CD4-positive, alpha-beta T cell treated with Interleukin-2 at 100 ng/mL for 4 hours (primary cell): ENCODE measurements around the gene ERC2.
"Not testable (repeated sequence)": the region's sequence is repeated elsewhere in the genome, so short reads cannot be mapped to it uniquely, and the experiment has no call there.

Source experiments
- DNase-seq: peaks from one replicate; pipeline ENCODE4 v3.0.0-alpha.2; 2020; ENCODE audit warnings: low spot score

Gene ERC2

GRCh38 chr3:56119575-56120349 lies 348.5 kb downstream of the ERC2 start:
- DNase-seq: no peak

GRCh38 chr3:56118968-56119367 lies 349.3 kb downstream of the ERC2 start:
- no peak for DNase-seq

- no peak for DNase-seq
Measured at GRCh38 chr3:56115698-56116097, 352.6 kb downstream of the ERC2 start.

- no peak for DNase-seq
Measured at GRCh38 chr3:56115199-56115598, 353.1 kb downstream of the ERC2 start.

DNA sequence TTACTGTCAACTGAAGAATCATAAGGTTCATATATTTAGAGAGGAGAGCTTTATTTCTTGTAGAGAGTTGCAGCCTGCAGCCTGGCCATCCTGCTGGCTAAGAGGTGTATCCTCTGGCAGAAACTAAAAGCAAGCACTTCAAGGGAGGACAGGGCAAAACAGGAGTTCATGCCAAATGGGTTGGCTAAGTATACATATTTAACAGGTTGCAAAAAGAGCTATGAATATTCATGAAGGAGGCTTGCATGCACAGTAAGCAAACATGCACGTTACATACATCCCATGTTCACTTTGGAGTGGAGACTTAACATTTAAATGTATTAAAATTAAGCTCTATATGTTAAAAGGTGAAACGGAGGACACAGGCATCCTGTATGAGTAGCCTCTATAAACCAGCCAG lies 354.4 kb downstream of the ERC2 start:
- no peak for DNase-seq

- DNase-seq: no peak
Measured at GRCh38 chr3:56113231-56113630, 355.0 kb downstream of the ERC2 start.

GRCh38 chr3:56111606-56112304 lies 356.5 kb downstream of the ERC2 start:
- DNase-seq: no peak

DNA sequence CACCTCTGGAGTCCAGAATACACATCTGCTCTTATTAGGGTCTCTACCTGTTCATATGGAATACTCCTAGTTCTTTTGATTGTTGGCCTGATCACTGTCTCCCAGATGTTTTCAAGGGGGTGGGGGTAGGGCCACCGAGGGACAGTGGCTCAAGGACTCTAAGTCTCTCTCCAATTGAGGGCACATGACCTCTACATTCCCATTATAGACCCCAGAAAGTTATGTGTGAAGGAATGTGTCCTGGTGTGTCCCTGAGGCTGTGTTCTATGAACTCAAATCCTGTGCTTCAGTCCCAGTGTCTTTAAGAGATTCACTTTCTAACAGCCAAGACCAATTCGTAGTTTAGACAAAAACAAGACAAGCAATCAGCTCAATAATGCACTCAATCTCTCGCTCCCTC lies 357.4 kb downstream of the ERC2 start:
- DNase-seq: no peak

DNA sequence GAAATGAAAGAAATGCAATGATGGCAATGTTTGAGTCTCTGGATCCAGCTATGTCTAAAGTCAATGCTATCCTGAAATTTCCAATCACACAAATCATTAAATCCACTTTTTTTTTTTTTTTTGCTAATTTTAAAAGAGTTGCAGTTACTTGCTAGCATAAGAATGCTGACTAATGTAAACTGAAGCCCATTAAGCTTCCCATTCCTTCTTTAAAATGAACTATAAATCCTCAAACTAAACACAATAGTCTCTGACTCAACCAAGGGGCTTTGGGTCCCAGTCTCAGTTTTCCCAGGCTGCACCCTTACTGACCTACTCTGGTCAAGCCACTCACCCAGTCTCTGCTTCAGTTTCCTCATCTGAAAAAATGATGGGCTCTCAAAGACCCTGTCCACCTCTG lies 361.1 kb downstream of the ERC2 start:
- no peak for DNase-seq

DNA sequence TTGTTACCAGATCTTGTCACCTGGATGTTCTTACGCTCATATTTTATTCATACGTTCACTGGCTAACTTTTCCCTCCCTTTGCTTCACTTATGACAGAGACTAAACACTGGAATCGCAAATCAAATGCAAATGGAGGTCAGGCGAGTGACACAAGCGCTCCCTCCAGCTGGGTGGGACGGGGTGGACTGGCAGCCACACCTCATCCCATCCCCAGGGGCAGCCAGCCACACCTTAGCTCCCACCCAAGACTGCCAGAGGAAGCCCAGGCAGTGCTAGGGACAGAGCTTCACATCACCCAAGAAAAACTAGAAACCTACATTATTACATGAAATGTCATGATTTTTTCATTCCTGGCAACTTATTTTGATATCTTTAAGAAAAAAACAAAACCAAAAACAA lies 366.2 kb downstream of the ERC2 start:
- DNase-seq: no peak

GRCh38 chr3:56101576-56101975 lies 366.7 kb downstream of the ERC2 start:
- no peak for DNase-seq

DNA sequence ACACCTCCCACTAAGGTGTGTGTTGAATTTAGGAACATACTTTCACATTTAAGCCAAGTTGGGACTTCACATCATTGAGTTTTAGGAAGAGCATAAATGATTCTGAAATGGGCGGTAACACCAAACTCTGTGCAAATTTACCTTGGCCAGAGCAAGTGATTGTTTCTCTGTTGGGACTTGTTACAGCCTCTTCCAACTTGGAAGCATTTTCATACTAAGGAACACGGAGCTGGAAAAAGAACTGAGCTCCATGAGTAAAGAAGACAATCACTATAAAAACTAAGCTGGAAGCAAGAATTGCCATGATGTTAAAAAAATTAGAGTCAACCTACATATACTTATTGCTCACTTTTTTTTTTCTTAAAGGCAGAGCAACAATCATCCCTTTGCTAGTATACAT lies 371.3 kb downstream of the ERC2 start:
- no peak for DNase-seq

GRCh38 chr3:56094170-56094569 lies 374.1 kb downstream of the ERC2 start:
- no peak for DNase-seq

DNA sequence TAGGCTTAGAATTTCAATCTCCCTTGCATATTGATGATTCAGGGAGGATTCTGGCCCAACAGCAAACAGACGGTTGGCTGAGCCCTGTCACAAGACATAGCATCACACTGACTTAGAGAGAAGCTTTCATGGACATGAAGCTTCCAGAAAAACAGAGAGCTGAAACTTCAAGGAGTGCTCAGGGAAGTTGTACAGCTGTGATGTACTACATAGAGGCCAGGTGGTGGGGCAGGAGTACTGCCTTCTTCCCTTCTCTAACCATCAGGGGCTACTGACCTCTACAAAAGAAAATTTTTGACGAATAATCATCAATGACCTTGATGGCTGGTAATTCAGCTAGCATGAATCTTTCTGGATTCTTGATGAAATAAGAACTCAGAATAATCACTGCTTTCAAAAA lies 378.5 kb downstream of the ERC2 start:
- no peak for DNase-seq

GRCh38 chr3:56087451-56088053 lies 380.7 kb downstream of the ERC2 start:
- no peak for DNase-seq

GRCh38 chr3:56086355-56086754 lies 381.9 kb downstream of the ERC2 start:
- DNase-seq: no peak

- no peak for DNase-seq
Measured at GRCh38 chr3:56081246-56081645, 387.0 kb downstream of the ERC2 start.

- DNase-seq: no peak
Measured at GRCh38 chr3:56076746-56077145, 391.5 kb downstream of the ERC2 start.

- no peak for DNase-seq
Measured at GRCh38 chr3:56075089-56075488, 393.2 kb downstream of the ERC2 start.

DNA sequence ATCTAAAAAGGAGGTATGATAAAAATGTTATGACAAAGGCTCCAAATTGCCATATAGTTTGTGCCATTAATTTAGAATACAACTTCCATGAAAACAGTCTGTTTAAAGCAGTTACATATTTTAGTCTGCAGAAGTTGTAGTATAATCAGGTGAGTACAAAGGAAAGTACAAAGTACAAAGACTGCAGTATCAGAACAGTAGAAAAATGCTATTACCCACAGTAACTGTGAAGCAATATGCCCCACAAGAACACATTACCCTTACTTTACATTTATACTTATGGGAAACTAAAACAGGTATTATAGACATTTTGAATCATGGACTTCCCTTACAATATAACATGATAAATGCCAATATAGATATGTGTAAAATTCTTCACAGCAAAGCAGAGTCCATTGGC lies 398.5 kb downstream of the ERC2 start:
- DNase-seq: no peak

- DNase-seq: not testable (repeated sequence)
Measured at GRCh38 chr3:56066405-56066804, 401.9 kb downstream of the ERC2 start.

GRCh38 chr3:56064684-56065083 lies 403.6 kb downstream of the ERC2 start:
- DNase-seq: no peak

DNA sequence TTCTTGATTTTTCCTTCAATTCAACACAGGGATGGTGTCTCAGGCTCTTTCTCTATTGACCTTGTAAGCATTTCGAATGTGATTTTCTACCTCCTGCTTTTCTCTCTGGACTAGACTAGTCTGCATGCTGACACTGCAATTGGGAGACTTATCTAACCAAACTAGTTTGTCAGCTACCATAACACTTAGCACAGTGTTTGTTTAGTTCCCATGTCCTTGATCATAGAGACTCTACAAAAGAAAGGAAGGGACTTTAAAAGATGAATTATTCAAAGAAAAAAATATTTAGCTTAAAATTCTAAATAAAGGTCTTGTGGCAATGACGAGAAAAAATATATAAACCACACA lies 407.0 kb downstream of the ERC2 start:
- no peak for DNase-seq
